GM12872 (cell line): Measurements from ENCODE around the gene DYNC1H1.

Experiments
- TF ChIP-seq, protein P1 (sequence below): IDR thresholded peaks from 3 replicates; pipeline ENCODE4 v1.5.1; 2011; ENCODE audit warnings: low read depth, mild to moderate bottlenecking, low read length, moderate library complexity; ENCODE audit not compliant: insufficient read depth

The DYNC1H1 gene

DNA sequence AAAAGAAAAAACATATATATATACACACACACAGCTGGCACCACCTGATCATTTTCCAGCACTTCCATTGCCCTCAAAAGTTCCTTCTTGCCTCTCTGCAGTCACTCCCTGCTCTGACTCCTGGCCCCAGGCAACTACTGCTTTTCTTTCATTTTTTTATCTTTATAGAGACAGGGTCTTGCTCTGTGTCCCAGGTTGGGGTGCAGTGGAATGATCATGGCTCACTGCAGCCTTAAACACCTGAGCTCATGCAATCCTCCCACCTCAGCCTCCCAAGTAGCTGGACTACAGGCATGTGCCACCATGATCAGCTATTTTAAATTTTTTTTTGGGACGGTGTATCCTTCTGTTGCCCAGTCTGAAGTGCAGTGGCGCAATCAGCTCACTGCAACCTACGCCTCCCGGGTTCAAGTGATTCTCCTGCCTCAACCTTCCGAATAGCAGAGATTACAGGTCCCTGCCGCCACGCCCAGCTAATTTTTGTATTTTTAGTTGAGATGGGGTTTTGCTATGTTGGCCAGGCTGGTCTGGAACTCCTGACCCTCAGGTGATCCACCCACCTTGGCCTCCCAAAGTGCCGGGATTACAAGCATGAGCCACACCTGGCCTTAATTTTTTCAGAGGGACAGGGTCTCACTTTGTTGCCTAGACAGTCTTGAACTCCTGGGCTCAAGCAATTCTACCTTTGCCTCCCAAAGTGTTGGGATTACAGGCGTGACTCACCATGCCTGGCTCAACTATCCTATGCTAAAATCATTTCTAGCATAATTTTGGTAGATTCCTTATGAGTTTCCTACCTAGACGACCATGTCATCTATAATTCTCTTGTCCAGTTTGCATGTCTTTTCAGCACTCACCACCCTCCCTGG lies 114.7 kb downstream of the DYNC1H1 start:
- TF ChIP-seq, protein P1, sequence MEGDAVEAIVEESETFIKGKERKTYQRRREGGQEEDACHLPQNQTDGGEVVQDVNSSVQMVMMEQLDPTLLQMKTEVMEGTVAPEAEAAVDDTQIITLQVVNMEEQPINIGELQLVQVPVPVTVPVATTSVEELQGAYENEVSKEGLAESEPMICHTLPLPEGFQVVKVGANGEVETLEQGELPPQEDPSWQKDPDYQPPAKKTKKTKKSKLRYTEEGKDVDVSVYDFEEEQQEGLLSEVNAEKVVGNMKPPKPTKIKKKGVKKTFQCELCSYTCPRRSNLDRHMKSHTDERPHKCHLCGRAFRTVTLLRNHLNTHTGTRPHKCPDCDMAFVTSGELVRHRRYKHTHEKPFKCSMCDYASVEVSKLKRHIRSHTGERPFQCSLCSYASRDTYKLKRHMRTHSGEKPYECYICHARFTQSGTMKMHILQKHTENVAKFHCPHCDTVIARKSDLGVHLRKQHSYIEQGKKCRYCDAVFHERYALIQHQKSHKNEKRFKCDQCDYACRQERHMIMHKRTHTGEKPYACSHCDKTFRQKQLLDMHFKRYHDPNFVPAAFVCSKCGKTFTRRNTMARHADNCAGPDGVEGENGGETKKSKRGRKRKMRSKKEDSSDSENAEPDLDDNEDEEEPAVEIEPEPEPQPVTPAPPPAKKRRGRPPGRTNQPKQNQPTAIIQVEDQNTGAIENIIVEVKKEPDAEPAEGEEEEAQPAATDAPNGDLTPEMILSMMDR = no peak

DNA sequence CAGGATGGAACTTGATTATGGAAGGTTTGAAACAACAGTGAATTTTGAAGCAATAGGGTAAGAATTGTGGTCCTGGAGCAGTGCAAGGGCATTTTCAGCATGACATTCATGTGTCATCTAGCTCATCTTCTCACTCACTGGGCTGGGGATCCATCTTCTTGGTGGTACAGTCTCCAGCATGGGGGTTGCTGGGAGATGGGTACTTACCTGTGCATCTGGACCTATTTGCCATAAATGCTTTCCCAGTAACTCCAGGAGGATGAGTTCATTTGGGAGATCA lies 115.3 kb downstream of the DYNC1H1 start:
- TF ChIP-seq, protein P1 = no peak

DNA sequence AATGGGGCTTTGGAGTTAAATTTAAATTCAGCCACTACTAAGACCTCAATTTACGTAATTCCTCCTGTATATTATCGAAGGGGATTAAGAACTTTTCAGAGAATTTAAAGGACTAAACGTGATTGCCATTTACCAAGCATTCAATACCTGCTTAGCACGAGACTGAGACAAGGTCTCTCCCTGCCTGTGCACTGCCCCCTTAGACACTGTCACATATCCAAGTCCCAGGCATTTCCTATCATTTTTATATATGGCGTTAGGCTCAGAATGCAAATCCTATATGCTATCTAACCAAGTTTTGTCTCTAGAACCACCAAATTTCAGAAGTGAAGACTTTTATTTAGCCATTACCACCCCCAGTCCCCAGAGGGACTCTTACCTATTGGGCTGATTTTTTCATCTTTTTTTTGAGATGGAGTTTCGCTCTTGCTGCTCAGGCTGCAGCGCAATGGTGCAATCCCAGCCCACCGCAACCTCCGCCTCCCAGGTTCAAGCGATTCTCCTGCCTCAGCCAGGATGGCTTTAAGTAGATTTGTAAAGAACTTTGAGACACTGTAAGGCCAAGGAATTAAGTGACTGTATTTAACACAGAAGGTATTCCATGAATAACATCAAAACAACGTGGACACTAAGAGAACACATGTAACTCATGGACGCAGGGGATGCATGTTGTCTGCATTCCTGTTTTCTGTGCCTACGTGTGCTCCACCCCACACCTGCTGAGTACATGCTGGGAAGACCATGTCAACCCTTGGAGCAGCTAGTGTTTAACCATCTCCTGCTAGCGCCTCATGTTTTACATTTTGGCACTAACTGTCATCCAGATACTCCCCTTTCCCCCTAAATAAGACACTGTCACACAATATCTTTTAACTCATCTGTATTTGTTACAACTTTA lies 116.1 kb downstream of the DYNC1H1 start:
- TF ChIP-seq, protein P1 = no peak

DNA sequence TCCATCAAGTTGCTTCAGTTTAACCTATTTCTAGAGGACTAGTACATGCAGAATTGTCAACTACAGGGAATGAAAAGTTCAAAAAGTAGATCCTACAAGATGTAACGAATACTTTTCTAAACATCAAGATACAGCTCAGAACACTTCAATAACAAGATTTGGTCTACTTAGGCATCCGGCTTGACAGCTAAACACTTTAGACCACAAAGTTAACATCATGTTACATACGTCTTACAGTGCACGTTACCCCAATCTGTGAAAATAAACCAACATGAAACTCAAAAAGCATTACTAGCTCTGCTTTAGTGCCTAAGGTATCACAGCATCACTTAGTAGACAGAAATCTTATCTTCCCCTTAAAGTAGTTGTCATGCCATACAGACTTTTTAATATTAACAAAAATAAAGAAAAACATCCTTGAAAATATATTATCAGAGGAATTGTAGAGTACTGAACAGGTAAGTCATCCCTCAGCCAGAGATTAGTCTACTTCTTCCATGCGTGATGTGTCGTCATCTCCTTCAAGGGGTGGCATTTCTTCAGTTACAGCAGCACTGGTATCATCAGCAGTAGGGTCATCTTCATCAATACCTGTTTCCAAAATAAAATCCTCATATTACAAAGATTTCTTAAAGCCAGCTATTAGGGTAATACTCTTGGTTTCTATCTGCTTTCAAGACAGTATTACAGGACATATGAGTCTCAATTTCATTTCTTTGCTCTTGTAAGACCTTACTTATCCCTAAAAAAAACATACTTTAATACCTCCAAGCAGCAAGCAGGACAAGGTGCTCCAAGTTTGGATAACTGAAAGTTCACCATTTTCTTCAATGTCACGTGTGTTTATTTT lies 117.1 kb downstream of the DYNC1H1 start:
- TF ChIP-seq, protein P1 = no peak

GRCh38 chr14:102084931-102085330 lies 120.6 kb downstream of the DYNC1H1 start:
- TF ChIP-seq, protein P1 = no peak

DNA sequence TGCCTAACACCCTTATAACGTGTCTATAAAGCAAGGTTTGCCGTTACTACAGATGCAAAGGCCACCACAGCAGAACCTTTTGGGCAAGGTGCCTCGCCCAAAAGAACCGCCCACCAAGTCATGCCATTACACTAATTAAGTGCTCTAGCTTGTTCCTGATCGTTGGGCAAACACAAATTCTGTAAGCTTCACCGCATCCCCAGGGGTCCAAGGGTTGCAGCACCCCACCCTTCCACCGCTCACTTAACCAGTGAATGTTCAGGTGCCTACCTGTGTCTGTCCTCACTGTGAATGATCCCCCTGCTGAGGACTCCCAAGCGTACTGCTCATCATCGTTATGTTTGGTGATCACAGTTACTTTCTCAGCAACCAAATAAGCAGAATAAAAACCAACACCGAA lies 121.1 kb downstream of the DYNC1H1 start:
- TF ChIP-seq, protein P1 = no peak
